Muscle of arm (tissue), 12 donors: ENCODE results near the gene DPP4. TPM values are rescaled to one million over a fixed set of nuclear protein-coding genes. Genes with fewer than 3 reads are reported as not detected.
"Not testable (repeated sequence)": the region's sequence is repeated elsewhere in the genome, so short reads cannot be mapped to it uniquely, and the experiment has no call there.

Experiments used
- DNase-seq: peaks from one replicate; pipeline ENCODE4 v3.0.0-alpha.2; 2013
- polyA plus RNA-seq, 12 donors: library from polyadenylated mRNA; unstranded; fragments of 120-200 nt; gene quantifications; one replicate each; pipeline ENCODE4 v1.2.1, GENCODE V29; 2013; ENCODE audit not compliant: insufficient read length in 12 of 12

DPP4 gene
- polyA plus RNA-seq, 12 donors: 7.9 to 40.4 (median 11.8) TPM; not detected in 1

GRCh38 chr2:161961061-161961460 is 113.0 kb downstream of the DPP4 start:
- no peak for DNase-seq

- DNase-seq: no peak
These were observed 117.3 kb downstream of the DPP4 start for GRCh38 chr2:161956738-161957137.

DNA sequence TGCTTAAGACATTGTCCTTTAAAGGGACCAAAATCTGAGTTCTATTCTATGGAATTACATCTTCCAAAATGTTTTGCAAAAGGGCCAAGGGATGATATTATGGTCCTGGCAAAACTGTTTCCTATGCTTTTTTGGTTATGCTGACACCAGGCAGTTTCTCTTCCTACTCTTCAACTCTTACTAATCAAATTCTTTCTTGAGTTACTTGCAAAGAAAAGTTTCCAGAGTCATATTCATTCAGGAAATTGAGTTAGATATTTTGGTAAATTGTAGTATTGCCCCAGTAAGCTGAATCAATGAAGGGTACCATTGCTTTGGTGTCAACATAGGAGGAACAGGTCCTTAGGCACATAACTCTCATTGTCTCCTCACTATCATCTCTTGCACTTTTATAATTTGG is 118.8 kb downstream of the DPP4 start:
- DNase-seq: no peak

- no peak for DNase-seq
These were observed 119.9 kb downstream of the DPP4 start for GRCh38 chr2:161954103-161954502.

DNA sequence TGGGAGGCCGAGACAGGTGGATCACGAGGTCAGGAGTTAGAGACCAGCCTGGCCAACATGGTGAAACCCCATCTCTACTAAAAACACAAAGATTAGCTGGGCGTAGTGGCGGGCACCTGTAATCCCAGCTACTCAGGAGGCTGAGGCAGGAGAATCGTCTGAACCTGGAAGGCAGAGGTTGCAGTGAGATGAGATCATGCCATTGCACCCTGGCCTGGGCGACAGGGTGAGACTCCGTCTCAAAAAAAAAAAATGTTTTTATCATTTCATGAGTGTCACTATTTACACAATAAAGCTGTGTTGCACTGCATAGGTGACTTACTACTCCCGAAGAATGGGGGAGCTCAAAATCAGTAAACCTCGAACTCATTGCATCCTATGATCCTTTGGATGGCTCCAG is 120.6 kb downstream of the DPP4 start:
- not testable (repeated sequence) for DNase-seq

DNA sequence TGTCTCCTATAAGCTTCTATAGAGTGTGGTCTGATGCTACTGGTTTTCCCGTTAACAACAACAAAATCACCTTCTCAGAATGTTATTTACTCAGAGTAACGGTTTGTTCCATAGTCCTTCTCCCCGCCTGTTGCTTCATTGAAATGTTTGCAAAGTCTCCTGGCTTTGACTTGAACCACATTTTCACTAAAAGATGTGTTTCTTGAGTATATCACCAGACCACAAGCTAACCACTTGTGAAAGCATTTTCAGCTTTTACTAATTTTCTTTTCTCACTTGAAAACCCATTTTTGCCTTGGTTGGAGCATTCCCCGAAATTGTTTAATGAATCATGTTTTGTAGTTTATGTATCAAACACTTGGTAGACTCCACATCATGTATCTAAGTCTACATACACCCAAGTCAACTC is 121.2 kb downstream of the DPP4 start:
- no peak for DNase-seq

- no peak for DNase-seq
These were observed 126.2 kb downstream of the DPP4 start for GRCh38 chr2:161947836-161948235.

DNA sequence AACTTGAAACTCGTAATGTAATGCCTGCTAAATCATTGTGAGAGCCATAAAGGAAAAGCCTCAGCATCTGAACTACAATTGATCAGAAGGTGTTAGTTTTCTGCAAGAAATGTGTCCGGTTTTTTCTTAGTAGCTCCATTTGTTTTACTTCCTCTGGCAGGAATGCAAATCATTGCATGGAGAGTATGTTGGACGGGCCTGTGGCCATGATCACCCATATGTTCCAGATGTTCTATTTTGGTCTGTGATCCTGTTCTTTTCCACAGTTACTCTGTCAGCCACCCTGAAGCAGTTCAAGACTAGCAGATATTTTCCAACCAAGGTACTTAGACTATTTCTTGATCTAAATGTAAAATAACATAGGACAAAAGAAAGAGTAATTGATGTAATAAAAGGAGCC is 126.6 kb downstream of the DPP4 start:
- peak; percentile 46 for DNase-seq

GRCh38 chr2:161946489-161947107 is 127.4 kb downstream of the DPP4 start:
- peak; percentile 43 for DNase-seq

GRCh38 chr2:161943011-161943410 is 131.0 kb downstream of the DPP4 start:
- no peak for DNase-seq

Other genes starting within 250 kb of the DPP4 start
- 10 to 100 TPM in 11 of 12 donors, not detected in 1; 11.5 to 75.9 (median 24.1) TPM for gene GCG, start 78.0 kb upstream of the DPP4 start, polyA plus RNA-seq
- gene FAP, start 169.2 kb upstream of the DPP4 start, polyA plus RNA-seq: 100 to 1,000 TPM in 3 of 12 donors, 10 to 100 TPM in 8, not detected in 1; 55.9 to 122 (median 96.2) TPM
- 1 to 10 TPM in 11 of 12 donors, not detected in 1; 2.3 to 7.1 (median 4.0) TPM for gene IFIH1, start 244.5 kb upstream of the DPP4 start, polyA plus RNA-seq